Stimulated activated CD4-positive, alpha-beta T cell treated with anti-CD3 and anti-CD28 coated beads, Interleukin-2, amount 100 ng/mL, for 48 hours (primary cell): ENCODE results near the gene APEX1.
A peak's percentile ranks its signal among the peaks of the same experiment; 100 is the strongest.
"Not testable (repeated sequence)": the region's sequence is repeated elsewhere in the genome, so short reads cannot be mapped to it uniquely, and the experiment has no call there.

ENCODE experiments used
- DNase-seq, 2 donors: peaks; one replicate each; pipeline ENCODE4 v3.0.0-alpha.2; 2020

APEX1 gene

GRCh38 chr14:20436363-20436755, 18.7 kb upstream of the APEX1 start:
- no peak for DNase-seq

- DNase-seq, result no peak
Measured at GRCh38 chr14:20438664-20439063, 16.4 kb upstream of the APEX1 start.

GRCh38 chr14:20440465-20440864, 14.6 kb upstream of the APEX1 start:
- no peak for DNase-seq

GRCh38 chr14:20440882-20441281, 14.1 kb upstream of the APEX1 start:
- no peak for DNase-seq

GRCh38 chr14:20441461-20441860, 13.6 kb upstream of the APEX1 start:
- no peak for DNase-seq

GRCh38 chr14:20443650-20444049, 11.4 kb upstream of the APEX1 start:
- DNase-seq, result not testable (repeated sequence)

GRCh38 chr14:20446889-20447288, 8.1 kb upstream of the APEX1 start:
- no peak for DNase-seq

GRCh38 chr14:20452831-20453230, 2.2 kb upstream of the APEX1 start:
- not testable (repeated sequence) for DNase-seq

- no peak for DNase-seq
Measured at GRCh38 chr14:20455355-20456300, 602 bp downstream of the APEX1 start.

GRCh38 chr14:20456971-20457370, 1.9 kb downstream of the APEX1 start:
- DNase-seq, result no peak

- DNase-seq, result no peak
Measured at GRCh38 chr14:20458031-20458789, 3.2 kb downstream of the APEX1 start.

- DNase-seq, result peak in 1 of 2 donors; percentile 20
Measured at GRCh38 chr14:20460458-20461224, 5.6 kb downstream of the APEX1 start.

- DNase-seq, result peak; percentile 94 to 95
Measured at GRCh38 chr14:20461225-20462141, 6.5 kb downstream of the APEX1 start, which contains the start of gene PIP4P1. Gene PIP4P1, minus strand, starts transcription at chr14:20461434. Its CDS starts 109 bp downstream, at chr14:20461325.

GRCh38 chr14:20468764-20469241, 13.8 kb downstream of the APEX1 start:
- no peak for DNase-seq

- DNase-seq, result peak; percentile 83 to 85
Measured at GRCh38 chr14:20469242-20469889, 14.3 kb downstream of the APEX1 start, which contains the start of gene PNP. Gene PNP, plus strand, starts transcription at chr14:20469406. Its CDS starts 119 bp downstream, at chr14:20469525.

GRCh38 chr14:20469890-20470602, 15.0 kb downstream of the APEX1 start:
- DNase-seq, result peak; percentile 50 to 57

GRCh38 chr14:20470603-20470901, 15.5 kb downstream of the APEX1 start:
- no peak for DNase-seq

- DNase-seq, result no peak
Measured at GRCh38 chr14:20472536-20473169, 17.6 kb downstream of the APEX1 start.

- DNase-seq, result no peak
Measured at GRCh38 chr14:20476776-20477175, 21.8 kb downstream of the APEX1 start.
